Posterior vena cava (tissue), 2 donors: ENCODE data around the gene ACBD6. TPM values are rescaled to one million over a fixed set of nuclear protein-coding genes. Genes with fewer than 3 reads are reported as not detected.

Experiments used
- DNase-seq: peaks from one replicate; pipeline ENCODE4 v3.0.0-alpha.2; 2020; ENCODE audit warnings: low spot score
- intact Hi-C, 2 donors: fragments of 100-400 bp; cut with DNase I; formaldehyde crosslinking; loops; one replicate each; pipeline versions ENCODE4 v1.14.1 to v1.14.2; 2022 to 2023
- total RNA-seq, 2 donors: library from RNA; stranded (reverse); fragmentation: NEBNext Ultra II Directional; extraction: Animal tissue kit (Norgen Biotek cat#: 25700); gene quantifications; one replicate each; pipeline ENCODE4 v1.2.1, GENCODE V29; 2021
- donor health status: DM: yes; HTN: yes; CAD: no.
- donor health status: DM: yes; HTN: yes; CAD: no.

Gene ACBD6
- total RNA-seq, 2 donors from 2014 or later: 26.8 to 30.2 TPM

GRCh38 chr1:180386745-180387367, 115.5 kb downstream of the ACBD6 start:
- DNase-seq: no peak
- intact Hi-C loops: no loop called here

GRCh38 chr1:180385144-180385543, 117.2 kb downstream of the ACBD6 start:
- no peak for DNase-seq
- intact Hi-C loops: no loop called here

- no peak for DNase-seq
- intact Hi-C loops: no loop called here
Observed at GRCh38 chr1:180384286-180385005, 117.9 kb downstream of the ACBD6 start.

- intact Hi-C loops: no loop called here
- no peak for DNase-seq
Observed at GRCh38 chr1:180382326-180383115, 119.9 kb downstream of the ACBD6 start.

DNA sequence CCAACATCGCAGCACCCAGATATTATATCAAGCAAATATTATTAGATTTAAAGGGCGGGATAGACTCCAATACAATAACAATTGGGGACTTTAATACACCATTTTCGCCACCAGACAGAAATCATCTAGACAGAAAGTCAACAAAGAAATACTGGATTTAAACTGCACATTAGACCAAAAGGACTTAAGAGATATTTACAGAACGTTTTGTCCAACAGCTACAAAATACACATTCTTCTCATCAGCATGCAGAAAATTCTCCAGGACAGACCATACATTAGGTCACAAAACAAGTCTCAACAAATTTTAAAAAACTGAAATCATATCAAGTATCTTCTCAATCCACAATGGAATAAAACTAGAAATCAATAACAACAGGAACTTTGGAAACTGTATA, 121.2 kb downstream of the ACBD6 start:
- DNase-seq: no peak
- intact Hi-C loops: no loop called here

DNA sequence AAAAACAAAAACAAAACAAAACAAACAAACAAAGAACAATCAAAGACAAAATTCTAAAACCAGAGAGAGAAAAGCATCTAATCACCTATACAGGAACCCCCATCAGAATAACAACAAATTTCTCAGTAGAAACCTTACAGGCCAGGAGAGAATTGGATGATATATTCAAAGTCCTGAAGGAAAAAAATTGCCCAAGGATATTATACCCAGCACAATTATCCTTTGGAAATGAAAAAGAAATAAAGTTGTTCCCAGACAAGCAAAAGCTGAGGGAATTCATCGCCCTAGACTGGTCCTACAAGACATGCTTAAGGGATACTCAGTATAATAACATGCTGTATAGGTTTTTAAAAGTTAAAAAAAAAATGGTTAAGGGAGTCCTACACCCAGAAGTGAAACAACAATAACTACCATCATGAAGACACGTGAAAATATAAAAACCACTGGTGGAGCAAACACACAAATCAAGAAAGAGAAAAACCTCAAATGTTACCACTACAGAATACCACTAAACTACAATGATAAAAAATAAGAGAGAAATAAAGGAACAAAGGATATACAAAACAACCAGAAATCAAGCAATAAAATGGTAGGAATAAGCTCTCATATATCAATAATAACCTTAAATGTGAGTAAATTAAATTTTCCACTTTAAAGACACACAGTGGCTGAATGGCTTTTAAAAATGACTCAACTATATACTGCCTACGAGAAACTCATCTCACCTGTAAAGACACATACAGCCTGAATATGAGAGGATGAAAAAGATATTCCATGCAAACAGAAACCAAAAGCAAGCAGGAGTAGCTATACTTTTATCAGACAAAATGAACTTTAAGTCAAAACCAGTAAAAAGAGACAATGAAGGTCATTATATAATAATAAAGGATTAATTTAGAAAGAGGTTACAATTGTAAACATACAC, 121.9 kb downstream of the ACBD6 start:
- DNase-seq: no peak
- intact Hi-C loops: no loop called here

GRCh38 chr1:180376800-180377199, 125.6 kb downstream of the ACBD6 start:
- DNase-seq: no peak
- intact Hi-C loops: no loop called here

DNA sequence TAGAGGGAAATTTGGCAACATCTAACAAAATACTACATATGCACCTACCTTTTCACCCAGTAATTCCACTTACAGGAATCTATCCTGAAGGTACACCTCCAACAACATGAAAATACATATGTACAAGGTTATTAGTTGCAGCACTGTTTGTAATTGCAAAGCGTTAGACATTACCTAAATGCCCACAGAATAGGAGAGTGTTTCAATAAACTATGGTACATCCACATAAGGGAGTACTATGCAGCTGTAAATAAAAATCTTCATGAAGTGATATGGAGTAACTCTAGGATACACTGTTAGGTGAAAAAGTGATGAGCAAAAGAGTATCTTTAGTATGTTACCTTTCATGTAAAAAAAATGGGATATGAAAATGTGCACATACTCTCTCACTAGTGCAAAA, 126.1 kb downstream of the ACBD6 start:
- DNase-seq: no peak
- intact Hi-C loops: no loop called here

DNA sequence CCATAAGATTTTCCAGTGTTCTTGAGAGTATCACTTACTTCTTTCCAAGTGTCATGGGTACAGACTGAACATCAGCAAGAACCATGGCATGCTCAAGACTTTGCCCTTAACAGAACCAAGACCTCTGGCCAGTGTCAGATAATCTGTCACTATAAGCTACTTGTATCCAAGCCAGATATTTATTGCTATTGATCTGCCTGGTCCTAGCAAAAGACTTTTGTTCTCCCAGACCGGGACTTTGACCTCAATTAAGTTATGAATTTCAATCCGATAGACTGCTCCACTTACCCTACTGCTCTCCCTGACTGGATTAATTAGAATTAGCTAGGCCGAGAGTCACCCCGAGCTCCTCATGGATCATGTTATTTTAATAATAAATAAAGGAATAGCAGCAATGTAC, 129.6 kb downstream of the ACBD6 start:
- no peak for DNase-seq
- intact Hi-C loops: no loop called here

- intact Hi-C loops: no loop called here
- no peak for DNase-seq
Observed at GRCh38 chr1:180370597-180370996, 131.8 kb downstream of the ACBD6 start.

DNA sequence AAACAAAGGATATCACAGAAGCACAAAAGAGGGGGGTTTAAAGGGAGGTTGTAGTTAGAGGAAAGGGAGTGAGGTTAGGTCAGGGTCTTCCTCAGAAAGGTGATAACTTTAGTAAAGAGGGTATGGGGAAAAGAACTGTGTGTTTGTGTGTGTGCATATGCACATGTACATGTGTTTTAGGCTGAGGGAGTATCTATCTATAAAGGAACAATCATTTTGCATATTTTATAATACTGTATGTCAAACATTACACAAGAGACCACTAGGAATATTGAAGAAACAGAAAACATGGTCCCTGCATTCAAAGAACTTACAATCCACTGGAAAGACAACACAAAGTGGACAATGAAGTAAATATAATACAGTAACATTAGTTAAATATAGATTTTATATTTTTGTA, 132.2 kb downstream of the ACBD6 start:
- no peak for DNase-seq
- intact Hi-C loops: no loop called here

GRCh38 chr1:180369061-180369460, 133.3 kb downstream of the ACBD6 start:
- intact Hi-C loops: no loop called here
- DNase-seq: no peak

- intact Hi-C loops: no loop called here
- DNase-seq: no peak
Observed at GRCh38 chr1:180366371-180367068, 135.9 kb downstream of the ACBD6 start.

- no peak for DNase-seq
- intact Hi-C loops: no loop called here
Observed at GRCh38 chr1:180365039-180365438, 137.3 kb downstream of the ACBD6 start.

DNA sequence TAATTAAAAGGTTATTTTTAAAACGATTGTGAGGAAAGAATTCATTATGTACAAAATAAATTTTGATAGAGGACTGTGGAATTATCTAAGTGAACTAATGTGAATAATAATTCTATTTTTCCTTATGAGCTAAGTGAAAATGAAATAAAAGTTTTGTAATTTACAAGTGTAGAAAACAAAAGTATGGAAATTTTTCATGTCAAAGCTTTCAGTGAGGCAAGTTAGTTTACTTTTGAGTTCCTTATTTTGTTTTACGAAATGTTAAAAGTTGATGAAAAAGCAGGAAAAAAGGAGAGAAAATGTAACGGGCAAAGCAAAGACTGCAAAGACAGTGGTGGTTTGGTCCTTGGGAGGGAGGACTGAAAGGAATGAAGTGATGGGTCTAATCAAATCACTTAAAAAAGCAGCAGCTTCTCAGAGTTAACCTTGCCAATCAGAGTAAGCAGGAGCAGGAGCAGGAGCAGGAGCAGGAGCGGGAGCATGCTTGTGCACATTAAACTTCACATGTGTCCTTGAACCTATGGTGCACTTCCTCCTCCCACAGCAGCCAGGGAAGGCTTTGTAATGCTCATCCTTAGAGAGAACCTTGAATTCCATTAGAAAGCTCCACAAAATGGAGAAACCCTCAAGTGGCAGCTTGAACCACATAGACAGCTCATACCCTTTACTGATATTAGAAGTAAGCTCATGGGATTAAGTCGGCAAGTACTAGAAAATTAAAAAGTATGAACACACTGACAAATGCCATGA, 139.0 kb downstream of the ACBD6 start:
- no peak for DNase-seq
- intact Hi-C loops: no loop called here

GRCh38 chr1:180360333-180361075, 141.9 kb downstream of the ACBD6 start:
- no peak for DNase-seq
- intact Hi-C loops: no loop called here

DNA sequence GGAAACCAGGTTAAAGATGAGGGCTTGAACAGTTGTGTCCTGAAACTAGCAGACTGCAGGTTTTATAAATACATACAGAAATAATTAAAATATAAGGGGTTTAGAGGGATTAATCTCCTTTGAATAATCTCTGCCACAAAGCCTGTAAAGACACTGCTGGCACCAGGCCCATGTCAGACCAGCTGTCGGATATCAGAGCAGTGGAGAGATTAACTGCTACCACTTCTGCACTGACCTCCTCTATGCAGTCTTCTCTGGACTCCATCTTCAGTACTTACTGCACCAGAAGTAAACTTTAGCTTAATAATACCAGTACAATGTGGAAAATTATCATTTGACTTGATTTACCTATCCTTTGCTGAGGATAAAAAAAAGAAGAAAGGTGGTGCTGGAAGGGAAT, 143.7 kb downstream of the ACBD6 start:
- intact Hi-C loops: no loop called here

GRCh38 chr1:180353945-180354344, 148.4 kb downstream of the ACBD6 start:
- intact Hi-C loops: no loop called here
- DNase-seq: no peak

More for the DNA sequence above, 143.7 kb downstream of the ACBD6 start:
- DNase-seq: no peak
